Left kidney (tissue), 2 donors: ENCODE measurements around the gene DDHD1. TPM values are rescaled to one million over a fixed set of nuclear protein-coding genes. Genes with fewer than 3 reads are reported as not detected.
"Not testable (repeated sequence)": the region's sequence is repeated elsewhere in the genome, so short reads cannot be mapped to it uniquely, and the experiment has no call there.

ENCODE experiments used
- DNase-seq: peaks from one replicate; pipeline ENCODE4 v3.0.0-alpha.2; 2013
- polyA plus RNA-seq: library from polyadenylated mRNA; unstranded; fragments of 120-200 nt; gene quantifications from one replicate; pipeline ENCODE4 v1.2.1, GENCODE V29; 2013; ENCODE audit not compliant: insufficient read length

The DDHD1 gene
- polyA plus RNA-seq, 1 donor = 17.6 TPM

DNA sequence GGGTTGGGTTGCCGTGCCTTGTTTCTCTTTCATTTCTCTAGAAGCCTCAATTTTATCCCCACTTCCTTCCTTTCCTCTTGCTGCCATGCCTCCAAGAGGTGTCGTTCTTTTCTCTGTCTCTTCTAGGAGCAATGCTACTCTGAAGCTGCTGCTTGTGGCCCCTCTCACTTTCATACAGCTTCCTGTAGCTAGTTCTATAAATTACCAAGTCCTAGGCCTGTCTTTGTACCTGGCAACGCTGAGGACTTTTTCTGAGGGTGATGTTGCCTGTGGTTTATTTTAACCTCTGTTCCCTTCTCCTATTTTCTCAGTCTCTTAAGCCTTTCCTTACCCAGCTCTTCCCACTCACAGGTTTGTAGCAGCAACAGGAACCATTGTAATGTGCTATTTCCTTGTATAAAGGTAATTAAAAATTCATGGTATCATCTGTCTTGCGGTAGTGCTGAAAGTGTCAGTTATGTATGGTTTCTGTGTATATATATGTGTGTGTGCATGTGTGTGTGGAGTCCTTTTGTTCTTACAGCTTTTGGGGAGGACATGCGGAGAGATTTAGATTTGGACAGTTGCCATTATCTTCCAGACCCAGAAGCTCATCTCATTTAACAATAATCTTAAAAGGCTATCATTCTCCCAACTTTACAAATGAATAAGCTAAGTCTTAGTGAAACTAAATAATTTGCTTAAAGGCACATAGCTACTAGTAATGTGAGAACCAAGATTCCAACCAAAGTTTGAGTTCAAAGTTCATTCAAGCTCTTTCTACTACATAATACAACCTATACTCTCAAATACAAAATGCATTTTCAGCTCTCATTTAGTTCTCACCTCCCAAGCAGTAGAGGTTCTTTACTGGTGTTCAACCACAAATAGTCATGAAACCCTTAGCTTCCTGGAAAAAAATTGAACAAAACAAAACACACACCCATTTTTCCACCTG lies 43.8 kb downstream of the DDHD1 start:
- no peak for DNase-seq

GRCh38 chr14:53108292-53109104 lies 44.6 kb downstream of the DDHD1 start:
- DNase-seq = no peak

DNA sequence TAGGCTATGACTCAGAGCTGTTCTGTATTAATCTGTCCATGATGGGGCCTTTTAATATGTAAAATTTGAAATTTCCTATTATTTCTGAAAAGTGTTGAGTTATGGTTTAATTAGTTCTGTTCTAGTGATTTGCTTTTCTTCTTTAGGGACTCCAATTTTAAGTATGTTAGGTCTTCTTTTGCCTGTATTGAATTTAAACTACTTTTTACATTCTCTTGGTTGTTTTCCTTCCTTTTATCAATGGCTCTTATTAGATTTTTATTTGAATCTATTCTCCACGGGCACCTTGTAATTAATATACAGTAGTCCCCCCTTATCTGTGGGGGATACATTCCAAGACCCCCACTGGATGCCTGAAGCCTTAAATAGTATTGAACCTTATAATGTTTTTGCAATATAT lies 46.4 kb downstream of the DDHD1 start:
- DNase-seq = no peak

DNA sequence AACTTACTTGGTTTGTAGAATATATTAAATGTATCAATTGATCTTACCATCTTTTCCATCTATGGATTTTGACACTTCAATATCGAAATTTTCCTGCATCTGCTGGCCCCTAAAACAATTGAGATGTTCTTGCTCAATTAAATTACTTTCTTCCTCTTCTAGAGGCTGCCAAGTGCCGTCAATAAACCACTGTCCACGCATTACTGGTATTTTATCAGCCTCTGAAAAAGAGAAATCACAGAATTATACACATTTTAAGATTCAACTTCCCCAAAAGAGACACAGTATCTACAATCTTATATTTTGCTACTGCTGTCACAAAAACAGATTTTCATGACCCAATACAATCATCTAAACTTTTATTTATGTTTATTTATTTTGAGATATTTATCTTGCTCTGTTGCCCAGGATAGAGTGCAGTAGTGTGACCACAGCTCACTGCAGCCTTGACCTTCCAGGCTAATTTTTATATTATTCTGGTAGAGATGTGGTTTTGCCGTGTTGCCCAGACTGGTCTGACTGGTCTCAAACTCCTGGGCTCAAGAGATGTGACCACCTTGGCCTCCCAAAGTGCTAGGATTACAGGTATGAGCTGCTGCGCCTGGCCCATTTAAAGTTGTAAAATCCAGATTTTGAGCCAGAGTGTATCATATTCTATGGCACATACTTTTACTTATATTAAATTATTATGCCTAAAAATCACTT lies 49.3 kb downstream of the DDHD1 start:
- no peak for DNase-seq

GRCh38 chr14:53093206-53093605 lies 59.9 kb downstream of the DDHD1 start:
- DNase-seq = no peak

- DNase-seq = no peak
Observed at GRCh38 chr14:53090853-53091252, 62.3 kb downstream of the DDHD1 start.

- not testable (repeated sequence) for DNase-seq
Observed at GRCh38 chr14:53084954-53085353, 68.2 kb downstream of the DDHD1 start.

DNA sequence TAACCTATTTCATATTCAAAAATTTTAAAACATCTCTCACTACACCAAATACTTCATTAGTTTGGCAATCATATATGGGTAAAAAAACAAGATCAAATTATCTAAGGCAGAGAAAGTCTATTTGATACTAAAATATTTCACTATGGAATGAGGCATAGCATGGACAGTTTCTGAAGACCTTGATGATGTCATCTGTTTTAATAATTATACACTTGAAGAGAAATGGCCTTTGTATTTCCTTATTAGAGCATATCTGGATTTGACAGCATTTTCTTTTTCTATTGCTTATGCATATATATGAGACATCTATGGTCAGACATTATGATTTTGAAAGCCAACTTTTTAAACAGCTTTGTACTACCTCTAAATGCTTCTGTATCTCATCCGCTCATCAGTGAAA lies 88.6 kb downstream of the DDHD1 start:
- no peak for DNase-seq

DNA sequence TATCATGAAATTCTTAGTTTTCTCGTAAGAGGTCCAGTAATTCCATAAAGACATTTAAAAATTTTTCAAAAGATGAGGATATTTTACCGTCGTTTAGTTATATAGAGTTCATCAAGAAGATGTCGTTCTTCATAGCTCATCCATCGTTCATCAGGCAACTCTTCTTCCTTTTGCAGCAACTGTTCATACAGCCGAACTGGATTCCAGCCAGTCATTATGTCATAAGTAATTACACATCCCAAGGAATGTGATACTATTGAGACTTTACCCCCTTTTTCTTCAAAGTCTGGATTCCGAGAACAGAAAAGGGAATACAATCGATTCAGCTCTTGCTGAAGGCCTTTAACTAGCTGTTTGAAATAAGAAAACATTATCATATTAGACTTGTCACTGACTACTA lies 90.3 kb downstream of the DDHD1 start:
- no peak for DNase-seq

DNA sequence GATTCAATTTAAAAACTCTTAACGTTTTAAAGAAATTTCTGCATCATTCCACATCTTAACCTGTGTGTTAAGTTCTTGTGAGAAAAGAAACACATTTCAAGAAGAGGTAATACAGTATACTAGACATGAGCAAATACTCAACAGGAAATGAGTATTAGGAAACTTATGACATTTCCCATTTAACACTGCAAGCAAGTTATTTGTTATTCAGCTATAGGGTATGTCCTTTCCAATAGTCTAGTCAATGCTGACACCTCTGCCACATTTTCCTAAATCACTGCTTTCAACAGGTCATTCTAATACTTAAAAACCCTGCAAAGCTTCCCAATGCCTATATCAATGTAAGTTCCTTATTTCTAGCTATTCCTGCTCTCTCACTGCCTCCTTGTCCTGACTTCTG lies 93.1 kb downstream of the DDHD1 start:
- DNase-seq = no peak

- DNase-seq = peak; percentile 53
Observed at GRCh38 chr14:53055003-53055402, 98.1 kb downstream of the DDHD1 start.

DNA sequence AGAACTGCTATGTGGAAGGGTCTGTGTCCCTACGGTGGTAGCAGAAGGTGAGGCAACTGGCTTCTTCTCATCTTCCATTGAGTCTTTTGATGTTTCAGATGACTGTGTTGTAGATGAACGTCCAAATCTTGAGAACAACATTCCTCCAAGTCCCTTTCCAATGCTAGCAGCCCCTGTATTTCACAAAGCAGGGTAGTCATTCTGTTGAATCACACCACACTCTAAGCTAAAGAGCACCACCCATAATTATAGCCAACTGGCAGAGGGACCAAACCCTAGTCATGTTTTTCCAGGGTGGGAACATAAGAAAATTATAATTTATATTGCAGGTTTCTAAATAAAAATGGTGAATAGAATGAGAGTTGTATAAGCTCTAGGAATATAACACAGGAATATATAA lies 98.7 kb downstream of the DDHD1 start:
- DNase-seq = no peak

- DNase-seq = no peak
Observed at GRCh38 chr14:53048631-53049030, 104.5 kb downstream of the DDHD1 start.

DNA sequence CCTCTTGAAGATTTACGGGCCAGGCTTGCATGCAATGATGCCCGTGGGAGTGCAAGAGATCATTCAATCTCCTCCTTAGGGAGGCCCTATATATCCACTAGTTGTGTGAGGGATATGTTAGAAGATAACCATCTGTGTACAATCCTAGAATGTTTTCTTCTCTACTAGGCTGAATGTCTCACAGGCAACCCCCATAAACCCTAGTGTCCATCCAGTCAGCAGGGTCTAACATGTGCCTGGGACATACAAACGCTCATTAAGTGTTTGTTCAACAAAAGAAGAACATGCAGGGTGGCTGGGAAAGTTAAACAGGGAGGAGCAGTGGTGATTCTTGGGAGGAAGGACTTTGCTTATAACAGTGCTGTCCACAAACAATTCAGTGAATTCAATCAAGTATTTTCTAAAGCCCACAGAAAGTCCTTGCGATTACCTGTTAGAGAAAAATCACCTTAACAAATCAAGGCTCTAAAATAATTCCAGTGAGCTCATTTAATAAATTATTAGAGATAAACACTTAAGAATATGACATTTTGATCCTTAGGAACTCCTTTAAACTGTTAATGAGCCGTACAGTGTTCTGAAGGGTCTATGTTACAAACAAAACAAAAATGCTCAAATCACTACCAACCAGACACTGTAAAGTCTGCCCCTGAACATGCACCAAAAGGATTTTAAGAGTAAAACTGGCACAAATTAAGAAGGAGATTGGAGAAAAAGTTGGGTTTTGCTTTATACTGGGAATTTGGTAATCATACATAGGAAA lies 105.6 kb downstream of the DDHD1 start:
- DNase-seq = peak; percentile 58

DNA sequence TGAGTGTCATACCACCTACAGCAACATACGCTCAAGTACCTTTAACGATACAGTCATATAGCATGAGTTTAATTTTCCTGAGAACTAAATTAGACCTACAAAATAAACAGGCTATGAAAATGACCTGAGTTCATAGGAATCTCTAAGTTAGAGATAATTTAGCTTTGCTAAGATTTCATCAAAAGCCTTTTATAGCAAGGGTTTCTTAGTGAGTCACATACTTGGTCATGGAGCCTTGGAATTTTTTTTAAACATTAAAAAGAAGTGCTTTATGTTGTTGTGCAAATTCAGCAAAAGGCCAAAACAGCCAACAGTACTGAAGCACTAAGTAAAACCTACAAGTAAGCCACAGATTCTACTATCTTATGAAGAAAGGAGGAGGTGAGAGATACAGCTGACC lies 108.6 kb downstream of the DDHD1 start:
- no peak for DNase-seq

GRCh38 chr14:53043027-53043581 lies 110.0 kb downstream of the DDHD1 start:
- no peak for DNase-seq

DNA sequence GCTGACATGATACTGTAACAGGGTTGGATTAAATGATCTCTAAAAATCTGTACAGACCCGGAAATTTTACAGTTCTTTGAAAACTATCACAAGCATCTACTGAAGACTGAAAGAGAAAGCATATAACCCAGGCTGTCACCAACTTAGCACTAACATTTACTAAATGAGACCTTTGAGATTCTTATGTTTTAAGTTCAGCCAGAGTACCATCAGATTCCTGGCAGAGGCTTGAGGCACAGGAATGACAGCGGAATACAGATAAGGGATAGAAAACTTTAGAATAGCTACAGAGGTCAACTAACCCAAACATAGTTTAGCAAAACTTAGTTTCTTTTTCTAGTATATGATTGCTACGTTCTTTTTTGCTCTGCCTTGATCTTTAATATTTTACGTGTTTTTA lies 110.6 kb downstream of the DDHD1 start:
- DNase-seq = no peak

- no peak for DNase-seq
Observed at GRCh38 chr14:53041067-53041466, 112.1 kb downstream of the DDHD1 start.

DNA sequence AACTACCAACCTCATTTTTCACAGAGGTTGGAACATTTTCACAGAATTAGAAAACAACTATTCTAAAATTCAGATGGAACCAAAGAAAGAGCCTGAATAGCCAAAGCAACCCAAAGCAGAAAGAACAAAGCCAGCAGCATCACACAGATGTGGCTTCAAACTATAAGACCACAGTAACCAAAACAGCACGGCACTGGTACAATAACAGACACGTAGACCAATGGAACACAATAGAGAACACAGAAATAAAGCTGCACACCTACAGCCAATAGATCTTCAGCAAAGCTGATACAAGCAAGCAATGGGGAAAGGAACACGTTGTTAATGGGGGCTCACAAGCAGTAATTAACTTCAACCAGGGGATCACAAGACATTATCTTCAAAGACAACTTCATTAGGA lies 114.5 kb downstream of the DDHD1 start:
- no peak for DNase-seq

DNA sequence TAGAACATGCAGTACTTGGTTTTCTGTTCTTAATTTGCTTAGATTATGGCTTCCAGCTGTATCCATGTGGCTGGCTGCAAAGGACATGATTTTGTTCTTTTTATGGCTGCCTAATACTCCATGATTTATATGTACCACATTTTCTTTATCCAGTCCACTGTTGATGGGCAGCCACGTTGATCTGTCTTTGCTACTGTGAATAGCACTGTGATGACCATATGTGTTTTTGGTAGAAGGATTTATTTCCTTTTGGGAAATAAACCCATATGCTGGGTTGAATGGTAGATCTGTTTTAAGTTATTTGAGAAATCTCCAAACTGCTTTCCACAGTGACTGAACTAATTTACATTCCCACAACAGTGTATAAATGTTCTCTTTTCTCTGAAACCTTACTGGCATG lies 116.1 kb downstream of the DDHD1 start:
- DNase-seq = no peak
